ENCODE results near the gene DAZAP1. TPM values are rescaled to one million over a fixed set of nuclear protein-coding genes. Genes with fewer than 3 reads are reported as not detected.

The DAZAP1 gene
- total and polyA plus RNA-seq, 2 experiments from 2014 or later = 11.0 to 56.6 TPM

DNA sequence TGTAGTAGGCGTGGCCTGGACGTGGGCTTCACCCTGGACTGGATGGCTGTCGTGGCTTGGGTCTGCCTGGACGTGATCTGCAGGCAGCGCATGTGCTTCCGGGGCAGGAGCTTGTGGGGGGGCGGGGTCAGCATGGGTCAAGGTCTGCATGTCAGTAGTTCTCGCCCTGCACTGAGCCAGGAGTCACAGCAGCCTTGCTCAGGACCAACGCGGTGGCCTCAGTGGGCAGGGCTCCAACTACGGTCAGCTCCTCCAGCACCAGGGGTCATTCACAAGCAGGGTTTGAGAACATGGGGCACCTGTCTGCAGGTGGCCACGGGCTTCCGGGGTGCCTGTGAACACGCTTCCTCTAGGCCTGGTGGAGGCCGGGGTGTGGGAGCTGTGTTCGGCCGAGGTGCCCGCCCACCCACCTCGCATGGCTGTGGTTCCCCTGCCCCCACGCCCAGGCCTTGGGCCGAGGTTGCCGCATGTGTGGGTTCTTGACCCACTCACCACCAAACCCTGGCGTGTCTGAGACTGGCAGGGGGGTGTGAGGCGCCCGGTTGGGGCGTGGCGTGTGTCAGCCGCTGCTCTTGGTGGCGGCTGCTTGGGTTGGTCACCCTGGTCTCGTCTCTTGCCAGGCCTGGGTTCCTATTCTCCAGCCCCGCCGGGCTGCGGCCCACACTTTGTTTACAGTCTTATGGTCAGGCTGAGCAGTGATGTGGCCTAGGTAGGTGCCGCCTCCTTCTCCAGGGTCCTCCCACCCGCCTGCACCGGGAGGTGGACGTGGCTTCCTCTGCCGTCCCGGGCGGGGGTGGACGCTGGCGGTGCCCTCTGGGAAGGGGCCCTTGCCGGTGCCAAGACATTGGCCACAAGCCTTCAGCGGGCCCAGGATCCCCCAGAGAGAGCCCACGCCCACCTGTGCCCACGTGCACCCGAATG is 26.0 kb downstream of the DAZAP1 start:
- Histone ChIP-seq H3K36me3 (ENCODE audit: low read depth) (peaks cover 11% of the 10 kb centered on the region), H3K9ac (no peak overlapping the region), H3K27ac (no peak overlapping the region), H3K27me3 (replicated peaks; ENCODE audit: insufficient read depth) (no peaks in the 10 kb centered on the region), H3K4me3 (no peak overlapping the region), H3K9me3 (ENCODE audit: low read depth) (no peaks in the 10 kb centered on the region), H3K79me2 (ENCODE audit: insufficient read depth) (peaks cover 39% of the 10 kb centered on the region), H3F3A (ENCODE audit: insufficient read depth) (peaks cover 19% of the 10 kb centered on the region), H3K4me2 (ENCODE audit: unreplicated experiment) (no peak overlapping the region), H3K4me1 (ENCODE audit: insufficient read depth) (no peaks in the 10 kb centered on the region), H4K20me1 (ENCODE audit: insufficient read depth) (no peaks in the 10 kb centered on the region), H2AFZ (no peak overlapping the region), H3K9me2 (ENCODE audit: insufficient read depth) (no peaks in the 10 kb centered on the region)
- 91 to 92% methylated on average over 34 to 47 of the region's 47 CpGs for WGBS, 2 experiments (ENCODE audit: low coverage in 1 of 2, low lambda C conversion rate in 2 of 2, missing lambda C conversion rate in 2 of 2)
- in situ Hi-C loops (cut with MboI) = no loop called here
- TF ChIP-seq EZH2phosphoT487 (IDR thresholded peaks at IDR 0.05; ENCODE audit: insufficient read depth, low read depth) = no peak
- no peak for TF ChIP-seq EZH2 (IDR thresholded peaks at IDR 0.05; ENCODE audit: insufficient read depth, poor library complexity, severe bottlenecking)
- no peak for DNase-seq

DNA sequence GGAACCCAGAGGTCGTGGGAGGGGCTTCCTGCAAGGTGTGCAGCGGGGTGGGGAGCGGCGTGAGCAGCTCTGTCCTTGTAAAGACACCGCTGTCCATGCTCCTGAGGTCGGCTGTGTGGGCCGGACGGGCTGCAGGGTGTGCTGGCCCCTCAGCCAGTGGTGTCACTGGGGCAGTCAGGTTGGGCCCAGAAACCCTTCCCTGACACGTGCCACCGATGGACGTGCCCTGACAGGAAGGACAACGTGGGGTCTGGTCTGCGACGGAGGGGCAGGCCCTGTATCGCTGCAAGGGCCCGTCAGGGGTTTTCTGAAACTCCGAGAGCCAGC is 26.6 kb downstream of the DAZAP1 start:
- Histone ChIP-seq H3K9ac (no peak overlapping the region), H3K4me1 (ENCODE audit: insufficient read depth) (no peaks in the 10 kb centered on the region), H3K27ac (no peak overlapping the region), H3K79me2 (ENCODE audit: insufficient read depth) (peaks cover 39% of the 10 kb centered on the region), H3K36me3 (ENCODE audit: low read depth) (peaks cover 10% of the 10 kb centered on the region), H3K4me3 (no peak overlapping the region), H3K27me3 (replicated peaks; ENCODE audit: insufficient read depth) (no peaks in the 10 kb centered on the region), H2AFZ (no peak overlapping the region), H3K9me2 (ENCODE audit: insufficient read depth) (no peaks in the 10 kb centered on the region), H4K20me1 (ENCODE audit: insufficient read depth) (no peaks in the 10 kb centered on the region), H3K9me3 (ENCODE audit: low read depth) (no peaks in the 10 kb centered on the region), H3F3A (ENCODE audit: insufficient read depth) (peaks cover 19% of the 10 kb centered on the region), H3K4me2 (ENCODE audit: unreplicated experiment) (no peak overlapping the region)
- no peak for TF ChIP-seq EZH2 (IDR thresholded peaks at IDR 0.05; ENCODE audit: insufficient read depth, poor library complexity, severe bottlenecking)
- no peak for TF ChIP-seq EZH2phosphoT487 (IDR thresholded peaks at IDR 0.05; ENCODE audit: insufficient read depth, low read depth)
- in situ Hi-C loops (cut with MboI) = no loop called here
- 92 to 93% methylated on average over 17 of the region's 17 CpGs for WGBS, 2 experiments (ENCODE audit: low coverage in 1 of 2, low lambda C conversion rate in 2 of 2, missing lambda C conversion rate in 2 of 2)
- no peak for DNase-seq

DNA sequence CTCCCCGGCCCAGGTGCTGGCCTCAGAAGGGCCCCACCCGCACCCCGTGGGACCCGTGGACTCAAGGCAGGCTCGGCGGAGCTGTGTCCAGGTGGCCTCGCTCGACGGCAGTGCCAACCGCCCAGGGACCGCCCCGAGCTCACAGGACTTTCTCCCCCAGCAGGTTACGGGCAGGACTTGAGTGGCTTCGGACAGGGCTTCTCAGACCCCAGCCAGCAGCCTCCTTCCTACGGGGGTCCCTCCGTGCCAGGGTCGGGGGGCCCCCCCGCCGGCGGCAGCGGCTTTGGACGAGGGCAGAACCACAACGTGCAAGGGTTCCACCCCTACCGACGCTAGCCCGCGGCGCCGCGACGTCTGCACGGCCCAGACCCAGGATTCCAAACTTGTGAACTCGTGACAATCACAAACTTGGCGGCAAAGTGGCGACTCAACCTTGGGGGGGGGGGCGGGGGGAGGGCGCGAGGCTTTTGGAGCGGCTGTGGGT is 27.2 kb downstream of the DAZAP1 start:
- Histone ChIP-seq H2AFZ (no peak overlapping the region), H3K9me2 (ENCODE audit: insufficient read depth) (no peaks in the 10 kb centered on the region), H3K4me3 (no peak overlapping the region), H3K27ac (no peak overlapping the region), H4K20me1 (ENCODE audit: insufficient read depth) (no peaks in the 10 kb centered on the region; the same call in 1 of the 2 replicates), H3K27me3 (replicated peaks; ENCODE audit: insufficient read depth) (no peaks in the 10 kb centered on the region), H3F3A (ENCODE audit: insufficient read depth) (peaks cover 19% of the 10 kb centered on the region), H3K9ac (no peak overlapping the region), H3K36me3 (ENCODE audit: low read depth) (peaks cover 10% of the 10 kb centered on the region), H3K9me3 (ENCODE audit: low read depth) (no peaks in the 10 kb centered on the region), H3K4me1 (ENCODE audit: insufficient read depth) (0 out of 2 replicates have a peak, but pooled peaks cover 2% of the 10 kb centered on the region), H3K79me2 (ENCODE audit: insufficient read depth) (peaks cover 39% of the 10 kb centered on the region), H3K4me2 (ENCODE audit: unreplicated experiment) (no peak overlapping the region)
- no peak for DNase-seq
- TF ChIP-seq EZH2 (IDR thresholded peaks at IDR 0.05; ENCODE audit: insufficient read depth, poor library complexity, severe bottlenecking) (no peak), EZH2phosphoT487 (IDR thresholded peaks at IDR 0.05; ENCODE audit: insufficient read depth, low read depth) (no peak)
- 92% methylated on average over 26 to 38 of the region's 39 CpGs for WGBS, 2 experiments (ENCODE audit: low coverage in 1 of 2, low lambda C conversion rate in 2 of 2, missing lambda C conversion rate in 2 of 2)
- in situ Hi-C loops (cut with MboI) = no loop called here

DNA sequence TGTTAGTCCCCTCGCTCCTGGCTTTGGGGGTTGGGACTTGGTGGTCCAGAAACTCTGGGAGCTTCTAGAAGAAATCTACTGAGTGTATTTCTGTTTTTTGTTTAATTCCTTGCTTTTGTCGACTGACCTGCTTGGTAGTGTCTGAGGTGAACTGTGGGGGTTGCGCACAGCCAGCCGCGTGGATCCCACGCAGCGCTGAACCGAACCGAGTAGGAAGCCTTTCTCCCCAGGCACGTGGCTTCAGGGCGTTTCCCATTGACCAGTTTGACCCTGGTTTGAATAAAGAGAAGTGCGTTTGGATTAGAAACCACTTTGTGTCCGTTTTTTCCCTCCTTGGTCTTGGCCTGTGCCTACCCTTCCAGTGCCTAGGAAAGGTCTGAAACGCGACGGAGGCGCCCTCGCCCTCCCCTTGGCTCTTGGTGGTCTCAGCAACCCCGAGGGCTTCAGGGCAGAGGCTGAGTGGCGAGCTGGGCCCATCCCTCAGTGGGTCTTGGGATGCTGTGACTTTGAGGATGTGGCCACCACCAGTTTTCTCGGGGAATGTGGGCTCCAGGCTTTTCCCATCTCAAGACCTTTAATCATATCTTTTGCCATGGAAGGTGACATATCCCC is 28.1 kb downstream of the DAZAP1 start:
- Histone ChIP-seq H3K27ac (no peak overlapping the region), H4K20me1 (ENCODE audit: insufficient read depth) (peaks cover 3% of the 10 kb centered on the region; the same call in 1 of the 2 replicates), H3K4me2 (ENCODE audit: unreplicated experiment) (no peak overlapping the region), H3K27me3 (replicated peaks; ENCODE audit: insufficient read depth) (no peaks in the 10 kb centered on the region), H2AFZ (no peak overlapping the region), H3K9me3 (ENCODE audit: low read depth) (no peaks in the 10 kb centered on the region), H3K4me1 (ENCODE audit: insufficient read depth) (0 out of 2 replicates have a peak, but pooled peaks cover 5% of the 10 kb centered on the region), H3K9ac (no peak overlapping the region), H3F3A (ENCODE audit: insufficient read depth) (peaks cover 19% of the 10 kb centered on the region), H3K79me2 (ENCODE audit: insufficient read depth) (peaks cover 43% of the 10 kb centered on the region), H3K36me3 (ENCODE audit: low read depth) (peaks cover 19% of the 10 kb centered on the region), H3K9me2 (ENCODE audit: insufficient read depth) (no peaks in the 10 kb centered on the region), H3K4me3 (no peak overlapping the region)
- 89 to 90% methylated on average over 20 to 21 of the region's 21 CpGs for WGBS, 2 experiments (ENCODE audit: low coverage in 1 of 2, low lambda C conversion rate in 2 of 2, missing lambda C conversion rate in 2 of 2)
- in situ Hi-C loops (cut with MboI) = no loop called here
- no peak for TF ChIP-seq EZH2 (IDR thresholded peaks at IDR 0.05; ENCODE audit: insufficient read depth, poor library complexity, severe bottlenecking)
- TF ChIP-seq EZH2phosphoT487 (IDR thresholded peaks at IDR 0.05; ENCODE audit: insufficient read depth, low read depth) = no peak
- DNase-seq = no peak
